ENCODE measurements around the gene KIF9.
"Not testable (repeated sequence)": the region's sequence is repeated elsewhere in the genome, so short reads cannot be mapped to it uniquely, and the experiment has no call there.

KIF9 gene

GRCh38 chr3:47291754-47292420 is 9.3 kb upstream of the KIF9 start:
- not testable (repeated sequence) for DNase-seq

- DNase-seq: no peak
These were observed 8.7 kb upstream of the KIF9 start for GRCh38 chr3:47291158-47291753.

GRCh38 chr3:47288966-47289910 is 6.6 kb upstream of the KIF9 start:
- DNase-seq: no peak

DNA sequence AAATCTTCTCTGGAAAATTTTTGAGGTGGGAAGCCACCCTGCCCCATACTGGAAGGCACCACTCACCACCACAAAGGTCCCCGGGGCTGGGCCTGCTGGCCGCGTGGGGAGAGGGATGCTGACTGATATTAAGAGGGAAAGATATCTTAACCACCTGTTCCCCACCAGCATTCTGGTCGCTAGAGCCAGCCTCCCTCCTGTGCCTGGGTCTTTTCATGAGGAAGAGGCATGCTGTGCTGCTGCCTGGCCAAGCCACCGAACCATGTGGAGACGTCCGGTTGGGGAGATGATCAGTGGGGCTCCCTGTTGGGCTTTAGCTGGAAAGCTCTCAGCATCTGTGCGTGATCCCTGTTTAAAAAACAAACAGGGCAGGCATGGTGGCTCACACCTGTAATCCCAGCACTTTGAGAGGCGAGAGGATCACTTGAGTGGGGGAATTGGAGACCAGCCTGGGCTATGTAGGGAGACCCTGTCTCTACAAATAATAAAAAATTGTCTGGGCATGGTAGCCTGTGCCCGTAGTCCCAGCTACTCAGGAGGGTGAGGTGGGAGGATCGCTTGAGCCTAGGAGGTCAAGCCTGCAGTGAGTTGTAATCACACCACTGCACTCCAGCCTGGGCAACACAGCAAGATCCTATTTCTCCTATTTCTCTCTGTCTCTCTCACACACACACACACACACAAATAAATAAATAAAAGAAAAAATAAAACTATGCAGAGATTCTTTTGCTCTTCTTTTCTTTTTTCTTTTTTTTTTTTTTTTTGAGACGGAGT is 1.2 kb upstream of the KIF9 start:
- peak; percentile 12 for DNase-seq

DNA sequence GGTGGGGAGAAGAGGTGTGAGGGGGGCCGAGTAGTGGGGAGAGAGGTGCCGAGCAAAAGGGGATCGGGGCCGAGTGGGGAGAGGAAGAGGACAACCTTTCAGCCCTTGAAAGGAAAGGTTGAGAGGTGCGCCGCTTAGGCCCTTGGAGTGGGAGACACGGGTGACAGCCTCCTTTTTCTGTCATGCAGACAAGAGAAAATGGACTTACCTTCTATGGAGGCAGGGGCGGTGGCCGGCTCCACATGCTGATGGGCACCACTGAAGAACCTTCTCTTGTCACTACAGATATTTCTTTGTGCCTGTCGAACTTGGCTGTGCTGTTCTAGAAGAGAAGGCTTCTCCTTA is 566 bp upstream of the KIF9 start:
- no peak for DNase-seq

DNA sequence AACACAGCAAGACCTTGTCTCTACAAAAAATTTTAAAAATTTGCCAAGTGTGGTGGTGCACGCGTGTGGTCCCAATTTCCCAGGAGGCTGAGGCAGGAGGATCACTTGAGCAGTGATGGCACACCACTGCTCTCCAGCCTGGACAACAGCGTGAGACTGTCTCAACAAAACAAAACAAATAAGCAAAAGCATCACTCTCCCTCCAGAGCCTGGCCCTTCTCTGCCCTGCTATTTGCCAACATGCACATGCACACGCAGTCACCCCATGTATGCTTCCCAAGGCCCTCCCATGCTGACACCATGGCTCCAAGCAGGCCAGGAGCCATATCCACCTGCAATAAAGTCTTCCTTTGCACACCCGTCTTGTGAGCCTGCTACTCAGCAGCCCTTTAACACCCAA is 2.1 kb downstream of the KIF9 start:
- no peak for DNase-seq

- no peak for DNase-seq
These were observed 6.0 kb downstream of the KIF9 start for GRCh38 chr3:47276558-47276957.

GRCh38 chr3:47274652-47275051 is 7.9 kb downstream of the KIF9 start:
- no peak for DNase-seq

DNA sequence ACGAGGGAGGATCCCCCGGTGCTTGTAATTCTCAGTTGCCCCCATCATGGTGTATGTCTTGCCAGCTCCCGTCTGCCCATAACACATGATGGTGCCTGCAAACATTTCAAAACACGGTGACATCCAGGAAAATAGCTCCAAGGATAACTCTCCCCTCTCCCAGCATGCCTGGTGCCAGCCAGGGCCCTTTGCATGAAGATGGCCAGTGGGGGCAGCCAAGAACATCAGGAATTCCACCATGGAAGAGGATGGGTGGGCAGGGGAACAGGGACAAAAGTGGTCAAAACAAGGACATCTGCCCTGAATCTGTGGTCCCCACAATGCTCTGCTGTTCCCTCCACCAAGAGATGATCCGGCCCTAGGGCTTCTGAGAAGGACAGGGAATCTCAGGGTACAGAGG is 9.0 kb downstream of the KIF9 start:
- no peak for DNase-seq

DNA sequence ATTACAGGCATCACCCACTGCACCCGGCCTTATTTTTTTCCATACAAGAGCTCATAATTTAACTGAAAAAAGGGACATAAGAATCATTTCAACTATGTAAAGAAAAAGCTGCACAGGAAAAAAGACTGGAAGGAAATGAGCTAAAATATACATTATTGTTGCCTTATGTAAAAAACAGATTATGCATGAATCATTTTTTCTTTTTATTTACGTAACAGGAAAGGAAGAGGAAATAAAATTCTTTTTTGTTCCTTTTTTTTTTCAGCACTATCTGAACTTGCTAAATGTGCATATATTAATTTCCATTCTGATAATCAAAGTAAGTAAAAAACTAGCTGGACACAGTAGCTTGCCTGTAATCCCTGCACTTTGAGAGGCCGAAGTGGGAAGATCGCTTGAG is 12.1 kb downstream of the KIF9 start:
- DNase-seq: no peak

- no peak for DNase-seq
These were observed 15.1 kb downstream of the KIF9 start for GRCh38 chr3:47267490-47267824.

GRCh38 chr3:47266709-47267489 is 15.7 kb downstream of the KIF9 start:
- DNase-seq: no peak

DNA sequence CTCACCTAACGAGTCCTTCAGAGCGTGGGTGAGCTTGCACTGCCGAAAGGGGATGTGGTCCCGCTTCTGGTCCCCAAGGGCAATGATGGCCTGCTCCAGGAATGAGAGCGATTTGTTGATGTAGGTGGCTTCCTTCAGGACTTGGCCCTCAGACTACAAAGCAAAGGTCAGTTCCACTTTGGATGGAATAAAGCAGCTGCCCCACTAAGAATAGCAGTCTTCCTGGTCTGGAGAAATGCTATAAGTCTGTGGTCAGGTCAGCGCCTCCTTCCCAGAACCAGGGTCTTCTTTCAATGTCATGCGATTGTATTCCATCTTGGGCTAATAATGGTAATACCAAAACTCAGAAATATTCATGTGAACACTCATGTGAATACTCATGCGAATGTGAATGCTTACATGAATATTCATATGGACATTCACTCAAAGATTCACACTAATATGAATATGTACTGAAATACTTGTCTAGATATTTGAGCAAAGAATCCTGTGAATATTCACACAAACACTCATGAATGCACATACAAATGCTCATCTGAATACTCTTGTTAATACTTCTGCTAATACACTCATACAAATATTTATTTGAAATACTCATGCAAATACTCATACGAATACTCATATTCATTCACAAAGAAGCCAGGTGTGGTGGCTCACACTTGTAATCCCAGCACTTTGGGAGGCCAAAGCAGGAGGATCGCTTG is 16.7 kb downstream of the KIF9 start:
- no peak for DNase-seq

GRCh38 chr3:47265008-47265407 is 17.6 kb downstream of the KIF9 start:
- no peak for DNase-seq

- no peak for DNase-seq
These were observed 21.3 kb downstream of the KIF9 start for GRCh38 chr3:47261301-47261700.

DNA sequence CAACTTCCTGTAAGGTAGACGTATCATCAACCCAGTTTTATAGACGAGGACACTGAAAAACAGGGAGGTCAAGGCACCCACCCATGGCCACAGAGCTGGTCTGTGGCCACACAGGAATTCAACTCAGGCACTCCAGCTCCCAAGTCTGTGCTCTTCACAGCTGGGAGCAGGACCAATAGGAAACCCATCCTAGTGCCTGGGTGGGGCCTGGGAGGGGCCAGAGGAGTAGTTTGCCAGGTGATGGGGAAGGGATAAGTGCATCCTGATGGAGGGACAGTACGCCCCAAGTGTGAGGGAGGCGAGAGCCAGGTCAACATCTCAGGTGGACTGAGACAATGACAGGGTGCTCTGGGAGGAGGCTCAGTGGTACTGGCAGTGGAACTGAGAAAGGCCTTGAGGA is 22.0 kb downstream of the KIF9 start:
- DNase-seq: no peak

- no peak for DNase-seq
These were observed 23.5 kb downstream of the KIF9 start for GRCh38 chr3:47259114-47259513.

DNA sequence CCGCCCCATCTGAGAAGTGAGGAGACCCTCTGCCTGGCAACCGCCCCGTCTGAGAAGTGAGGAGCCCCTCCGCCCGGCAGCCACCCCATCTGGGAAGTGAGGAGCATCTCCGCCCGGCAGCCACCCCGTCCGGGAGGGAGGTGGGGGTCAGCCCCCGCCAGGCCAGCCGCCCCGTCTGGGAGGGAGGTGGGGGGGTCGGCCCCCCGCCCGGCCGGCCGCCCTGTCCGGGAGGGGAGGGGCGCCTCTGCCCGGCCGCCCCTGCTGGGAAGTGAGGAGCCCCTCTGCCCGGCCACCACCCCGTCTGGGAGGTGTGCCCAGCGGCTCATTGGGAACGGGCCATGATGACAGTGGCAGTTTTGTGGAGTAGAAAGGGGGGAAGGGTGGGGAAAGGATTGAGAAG is 26.3 kb downstream of the KIF9 start:
- not testable (repeated sequence) for DNase-seq

DNA sequence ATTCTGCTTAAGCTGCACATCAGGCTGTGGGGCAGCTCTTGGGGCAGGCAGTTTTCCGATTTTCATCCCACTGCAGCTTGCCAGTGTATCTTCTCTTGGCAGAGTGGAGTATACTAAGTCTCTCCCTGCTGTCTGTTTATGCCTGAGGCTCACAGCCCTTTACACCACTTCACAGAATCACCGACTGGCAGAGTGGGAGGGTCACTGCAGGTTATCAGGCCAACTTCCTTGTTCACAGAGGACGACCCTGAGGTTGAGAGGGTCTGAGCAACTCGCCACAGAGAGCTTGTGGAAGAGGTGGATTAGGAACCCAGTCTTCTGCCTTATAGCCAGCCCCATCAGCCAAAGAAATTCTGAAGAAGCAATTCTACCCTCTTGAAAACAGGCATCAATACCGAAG is 30.9 kb downstream of the KIF9 start:
- no peak for DNase-seq

GRCh38 chr3:47251085-47251484 is 31.5 kb downstream of the KIF9 start:
- not testable (repeated sequence) for DNase-seq

DNA sequence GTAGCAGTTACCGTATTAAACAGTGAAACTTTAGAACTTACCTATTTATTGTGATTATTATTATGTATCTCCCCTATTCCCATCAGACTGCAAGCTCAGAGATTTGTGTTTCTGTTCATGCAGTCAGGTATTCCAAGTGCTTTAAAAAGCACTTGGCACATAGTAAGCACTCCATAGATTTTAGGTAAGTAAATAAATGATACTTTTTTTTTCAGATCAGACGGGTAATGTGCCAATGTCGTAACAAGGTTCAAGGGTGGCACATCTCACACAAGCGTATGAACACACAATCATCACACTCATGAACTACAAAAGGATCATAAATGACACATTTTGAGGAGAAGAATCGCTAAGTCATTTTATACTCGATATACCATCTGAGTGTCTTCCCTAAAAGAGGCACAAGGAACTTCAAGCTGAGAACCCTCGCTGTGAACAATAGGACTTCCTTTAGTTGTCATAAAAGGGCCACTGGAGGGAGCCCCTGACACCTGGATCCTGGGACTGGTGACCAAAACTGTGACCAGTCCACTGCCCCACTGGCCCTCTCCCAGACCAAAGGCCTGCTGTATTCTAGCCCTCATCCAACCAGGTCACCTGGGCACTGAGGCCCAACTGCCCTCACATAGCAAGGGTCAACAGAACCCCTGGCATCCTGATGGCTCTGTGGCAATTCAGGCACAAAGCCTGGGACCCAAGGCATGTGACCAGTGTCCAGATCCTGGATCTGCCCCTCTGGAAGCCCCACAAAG is 32.1 kb downstream of the KIF9 start:
- no peak for DNase-seq

Measured in NCI-H345 (cell line).